Left colon (tissue), 2 donors: Measurements from ENCODE around the gene HID1. TPM values are rescaled to one million over a fixed set of nuclear protein-coding genes. Genes with fewer than 3 reads are reported as not detected.
A peak's percentile ranks its signal among the peaks of the same experiment; 100 is the strongest.

Source experiments
- ATAC-seq: fragments of 200-7000 bp; cut with Tn5 transposase; one replicate; pipeline ENCODE4 v1.9.1; 2020; ENCODE audit warnings: mild to moderate bottlenecking, moderate library complexity
- DNase-seq, 2 donors: peaks; one replicate each; pipeline ENCODE4 v3.0.0-alpha.2; 2020
- intact Hi-C, 2 donors: fragments of 100-400 bp; cut with DNase I in 1 of 2; cut with micrococcal nuclease in 1 of 2; formaldehyde crosslinking; loops; one replicate each; pipeline versions ENCODE4 v1.11.2 to v1.14.0; 2022; cut with DNase I, micrococcal nuclease
- total RNA-seq, 2 donors: library from RNA; stranded (reverse); fragmentation: NEBNext Ultra II Directional; extraction: Animal tissue kit (Norgen Biotek cat#: 25700); gene quantifications; one replicate each; pipeline ENCODE4 v1.2.1, GENCODE V29; 2021
- donor health status: DM: no; HTN: no; CAD: no.
- donor health status: DM: yes; HTN: yes; CAD: no.

The HID1 gene
- total RNA-seq, 2 donors from 2014 or later: 55.4 to 69.3 TPM

GRCh38 chr17:74953134-74953687 is 19.3 kb downstream of the HID1 start:
- DNase-seq (no peak), ATAC-seq (peak; percentile 80)
- intact Hi-C loops: no loop called here

- DNase-seq (no peak), ATAC-seq (peak; percentile 62)
- intact Hi-C loops: no loop called here
Measured at GRCh38 chr17:74952431-74953133, 20.0 kb downstream of the HID1 start.

- no peak for ATAC-seq
- intact Hi-C loops: no loop called here
- no peak for DNase-seq
Measured at GRCh38 chr17:74951680-74952421, 20.7 kb downstream of the HID1 start.

- ATAC-seq: no peak
- intact Hi-C loops: no loop called here
- DNase-seq: no peak
Measured at GRCh38 chr17:74951065-74951464, 21.5 kb downstream of the HID1 start.

- DNase-seq (no peak), ATAC-seq (peak; percentile 6)
- intact Hi-C loops: no loop called here
Measured at GRCh38 chr17:74950207-74950606, 22.4 kb downstream of the HID1 start.

GRCh38 chr17:74949455-74950115 is 23.0 kb downstream of the HID1 start:
- ATAC-seq (no peak), DNase-seq (no peak)
- intact Hi-C loops: no loop called here

GRCh38 chr17:74947041-74947754 is 25.4 kb downstream of the HID1 start:
- intact Hi-C loops: no loop called here
- ATAC-seq (no peak), DNase-seq (no peak)

- intact Hi-C loops: no loop called here
- DNase-seq (no peak), ATAC-seq (no peak)
Measured at GRCh38 chr17:74946641-74947040, 25.9 kb downstream of the HID1 start.

- DNase-seq: no peak
- ATAC-seq: no peak
- intact Hi-C loops: no loop called here
Measured at GRCh38 chr17:74945543-74945942, 27.0 kb downstream of the HID1 start.

GRCh38 chr17:74943808-74944522 is 28.6 kb downstream of the HID1 start:
- DNase-seq (peak in 1 of 2 donors; percentile 57), ATAC-seq (peak; percentile 98)
- intact Hi-C loops: no loop called here

- no peak for ATAC-seq
- DNase-seq: no peak
- intact Hi-C loops: no loop called here
Measured at GRCh38 chr17:74941128-74941725, 31.3 kb downstream of the HID1 start.

- ATAC-seq (no peak), DNase-seq (no peak)
- intact Hi-C loops: no loop called here
Measured at GRCh38 chr17:74939534-74939933, 33.0 kb downstream of the HID1 start.

- ATAC-seq: peak; percentile 42
- intact Hi-C loops: no loop called here
- DNase-seq: no peak
Measured at GRCh38 chr17:74938194-74938950, 34.2 kb downstream of the HID1 start.

GRCh38 chr17:74937064-74938051 is 35.2 kb downstream of the HID1 start:
- no peak for DNase-seq
- intact Hi-C loops: no loop called here
- ATAC-seq: peak; percentile 60

- intact Hi-C loops: no loop called here
- ATAC-seq: no peak
Measured at GRCh38 chr17:74936470-74936799, 36.1 kb downstream of the HID1 start.

More at GRCh38 chr17:74936470-74936799, 36.1 kb downstream of the HID1 start:
- DNase-seq: no peak
